ENCODE results near the gene NDRG2.

DNA sequence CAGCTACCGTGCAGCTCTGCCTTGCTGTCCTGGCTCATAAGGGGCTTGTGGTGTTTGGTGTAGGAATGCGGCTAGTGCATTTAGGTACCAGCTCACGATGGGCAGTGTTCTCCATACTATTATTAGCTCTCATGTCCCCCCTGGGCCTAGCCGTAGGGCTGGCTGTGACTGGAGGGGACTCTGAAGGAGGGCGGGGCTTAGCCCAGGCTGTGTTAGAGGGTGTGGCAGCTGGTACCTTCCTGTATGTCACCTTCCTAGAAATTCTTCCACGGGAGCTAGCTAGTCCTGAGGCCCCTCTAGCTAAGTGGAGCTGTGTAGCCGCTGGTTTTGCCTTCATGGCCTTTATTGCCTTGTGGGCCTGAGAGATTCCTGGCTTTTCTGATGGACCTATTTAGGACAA lies 23.6 kb downstream of the NDRG2 start:
- TF ChIP-seq POLR2AphosphoS5 (IDR thresholded peaks at IDR 0.05) (no peak), POLR2A (IDR thresholded peaks at IDR 0.05) (no peak), EP300 (IDR thresholded peaks at IDR 0.05) (no peak)
- TF ChIP-seq, protein P1, sequence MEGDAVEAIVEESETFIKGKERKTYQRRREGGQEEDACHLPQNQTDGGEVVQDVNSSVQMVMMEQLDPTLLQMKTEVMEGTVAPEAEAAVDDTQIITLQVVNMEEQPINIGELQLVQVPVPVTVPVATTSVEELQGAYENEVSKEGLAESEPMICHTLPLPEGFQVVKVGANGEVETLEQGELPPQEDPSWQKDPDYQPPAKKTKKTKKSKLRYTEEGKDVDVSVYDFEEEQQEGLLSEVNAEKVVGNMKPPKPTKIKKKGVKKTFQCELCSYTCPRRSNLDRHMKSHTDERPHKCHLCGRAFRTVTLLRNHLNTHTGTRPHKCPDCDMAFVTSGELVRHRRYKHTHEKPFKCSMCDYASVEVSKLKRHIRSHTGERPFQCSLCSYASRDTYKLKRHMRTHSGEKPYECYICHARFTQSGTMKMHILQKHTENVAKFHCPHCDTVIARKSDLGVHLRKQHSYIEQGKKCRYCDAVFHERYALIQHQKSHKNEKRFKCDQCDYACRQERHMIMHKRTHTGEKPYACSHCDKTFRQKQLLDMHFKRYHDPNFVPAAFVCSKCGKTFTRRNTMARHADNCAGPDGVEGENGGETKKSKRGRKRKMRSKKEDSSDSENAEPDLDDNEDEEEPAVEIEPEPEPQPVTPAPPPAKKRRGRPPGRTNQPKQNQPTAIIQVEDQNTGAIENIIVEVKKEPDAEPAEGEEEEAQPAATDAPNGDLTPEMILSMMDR (IDR thresholded peaks at IDR 0.05), result no peak
